COLO829 (cell line): ENCODE measurements around the gene PDPK1.

Experiments used
- DNase-seq: peaks from one replicate; pipeline ENCODE4 v3.0.0; 2012; ENCODE audit warnings: low spot score

The PDPK1 gene

DNA sequence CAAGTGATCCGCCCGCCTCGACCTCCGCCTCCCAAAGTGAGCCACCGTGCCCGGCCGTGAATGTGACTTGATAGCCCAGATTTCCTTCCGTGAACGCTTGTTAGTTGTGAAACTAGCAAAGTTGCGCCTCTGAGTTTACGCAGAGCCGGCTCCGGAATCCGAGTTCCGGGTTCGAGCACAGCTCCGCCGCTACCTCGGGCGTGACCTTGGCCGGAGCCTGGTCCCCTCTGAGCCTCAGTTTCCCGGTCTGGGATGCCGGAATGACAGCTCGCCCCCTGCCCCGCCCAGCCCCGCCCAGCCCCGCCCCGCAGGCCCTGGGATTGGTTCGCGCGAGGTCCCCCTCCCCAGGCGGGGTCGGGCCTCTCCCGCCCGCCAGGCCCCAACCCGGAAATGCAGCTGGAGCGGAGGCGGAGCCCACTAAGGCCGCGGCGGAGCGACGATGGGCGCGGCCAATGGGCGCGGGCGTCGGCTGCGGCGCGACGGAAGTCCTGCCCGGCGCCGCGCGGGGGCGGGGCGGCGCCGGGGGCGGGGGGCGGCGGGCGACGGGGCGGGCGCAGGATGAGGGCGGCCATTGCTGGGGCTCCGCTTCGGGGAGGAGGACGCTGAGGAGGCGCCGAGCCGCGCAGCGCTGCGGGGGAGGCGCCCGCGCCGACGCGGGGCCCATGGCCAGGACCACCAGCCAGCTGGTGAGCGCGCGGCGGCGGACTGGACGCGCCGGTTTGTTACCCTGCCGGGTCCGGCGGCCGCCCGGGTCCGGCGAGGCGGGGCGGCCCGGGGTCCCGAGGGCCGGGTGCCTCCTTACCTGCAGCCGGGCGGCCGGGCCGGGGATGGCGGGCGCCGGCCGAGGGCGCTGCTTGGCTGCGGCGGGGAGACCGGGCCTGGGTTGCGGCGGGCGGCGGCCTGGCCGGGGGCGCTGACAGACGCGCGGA, at the start of gene PDPK1:
Gene PDPK1 (plus strand): TSS at position 571 of the 929 bp plus-strand sequence. CDS start 92 bp downstream, at position 663.
- peak; percentile 83 for DNase-seq

DNA sequence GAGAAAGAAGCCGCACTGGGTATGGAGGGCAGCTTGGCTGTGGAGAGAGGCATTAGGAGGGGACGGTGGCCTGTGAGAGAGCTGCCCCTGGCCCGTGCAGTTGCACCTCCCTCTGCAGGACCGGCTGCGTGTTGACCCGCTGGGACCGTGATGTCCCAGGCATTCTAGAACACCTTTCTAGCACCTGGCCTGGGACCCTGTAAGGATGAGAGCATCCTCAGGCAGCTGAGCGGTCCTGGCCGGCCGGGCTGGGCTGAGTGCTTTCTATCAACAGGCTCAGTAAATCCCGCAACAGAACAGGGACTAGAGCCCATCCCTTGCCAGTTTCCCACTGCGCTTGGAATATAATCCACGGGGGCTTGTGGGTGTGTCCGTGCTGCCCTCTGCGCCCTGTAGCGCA, 48.2 kb upstream of the PDPK1 start:
- no peak for DNase-seq

DNA sequence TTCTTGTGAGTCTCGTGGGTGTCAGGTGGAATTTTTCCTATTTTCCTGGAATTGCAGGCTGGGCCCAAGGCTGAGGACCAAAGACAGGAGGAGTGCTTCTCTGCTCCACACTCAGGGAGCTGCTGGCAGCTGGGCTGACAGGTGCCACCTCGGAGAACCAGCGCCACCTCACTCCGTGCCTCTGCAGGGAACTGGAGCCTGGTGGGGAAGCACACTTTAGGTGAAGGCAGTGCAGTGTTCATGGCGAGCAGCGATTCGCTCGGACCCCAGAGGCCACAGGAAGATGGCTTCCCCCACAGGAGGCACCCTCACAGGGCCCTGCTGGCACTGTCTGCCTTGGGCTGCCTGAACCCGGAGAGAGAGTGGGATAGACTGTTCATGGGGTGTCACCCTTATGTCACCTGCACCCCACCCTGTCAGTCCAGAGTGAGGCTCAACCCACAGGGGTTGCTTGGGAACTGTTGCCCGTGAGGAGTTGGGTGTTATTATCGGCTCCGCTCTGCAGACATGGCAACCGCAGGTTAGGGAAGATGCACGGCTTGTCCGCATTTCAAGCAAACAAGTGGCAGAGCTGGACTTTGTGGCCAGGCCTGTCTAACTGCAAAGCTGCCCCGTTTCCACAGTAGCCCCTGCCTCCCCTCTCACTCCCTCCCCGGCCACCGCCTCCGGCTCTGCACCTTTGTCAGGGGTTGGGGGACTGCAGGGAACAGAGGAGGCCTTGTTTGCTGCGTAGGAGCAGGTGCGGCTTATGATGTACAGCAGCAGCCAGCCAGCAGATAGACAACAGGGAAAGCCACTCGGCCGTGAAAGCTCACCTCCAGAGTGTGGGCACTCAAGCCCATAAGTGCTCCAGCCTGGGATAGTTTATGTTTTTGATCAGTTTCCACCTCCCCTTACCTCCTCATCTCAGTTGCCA, 47.4 kb upstream of the PDPK1 start:
- no peak for DNase-seq

DNA sequence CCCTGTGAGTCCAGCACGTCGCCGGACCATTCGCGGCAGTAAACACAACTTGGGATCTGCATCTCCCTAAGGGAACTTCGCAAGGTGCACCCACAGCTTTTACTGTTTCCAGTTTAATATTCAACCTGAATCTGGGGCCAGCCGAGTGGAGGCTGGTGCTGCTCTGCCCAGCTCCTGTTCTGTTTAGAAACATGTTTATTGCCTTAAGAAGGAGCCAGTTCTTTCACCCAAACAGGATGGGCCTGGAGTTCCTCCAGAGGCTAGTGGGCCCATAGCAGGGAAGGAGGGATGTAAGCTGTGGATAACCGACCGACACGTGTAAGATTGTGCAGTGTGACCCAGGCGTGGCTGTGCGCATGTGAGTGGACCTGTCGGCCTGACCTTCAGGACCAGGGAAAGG, 45.5 kb upstream of the PDPK1 start:
- DNase-seq: no peak

DNA sequence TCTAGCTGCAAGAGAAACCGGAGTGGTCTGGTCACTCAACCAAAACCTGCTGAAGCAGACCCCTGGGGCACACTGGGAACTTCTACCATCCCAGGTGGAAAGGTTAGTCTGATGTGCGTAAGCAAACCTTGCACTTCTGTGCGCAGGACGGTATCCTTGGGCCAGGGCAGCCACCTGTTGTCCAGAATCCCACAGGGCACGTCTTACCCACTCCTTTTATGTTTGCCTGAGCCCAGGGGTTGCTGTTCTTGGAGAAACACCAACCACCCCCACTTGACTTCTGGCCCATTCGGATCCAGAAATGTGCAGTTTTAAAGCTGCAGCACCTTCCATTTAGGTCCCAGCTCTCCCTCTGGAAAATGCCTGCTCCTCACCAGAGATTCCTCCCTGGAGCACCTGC, 44.2 kb upstream of the PDPK1 start:
- no peak for DNase-seq

DNA sequence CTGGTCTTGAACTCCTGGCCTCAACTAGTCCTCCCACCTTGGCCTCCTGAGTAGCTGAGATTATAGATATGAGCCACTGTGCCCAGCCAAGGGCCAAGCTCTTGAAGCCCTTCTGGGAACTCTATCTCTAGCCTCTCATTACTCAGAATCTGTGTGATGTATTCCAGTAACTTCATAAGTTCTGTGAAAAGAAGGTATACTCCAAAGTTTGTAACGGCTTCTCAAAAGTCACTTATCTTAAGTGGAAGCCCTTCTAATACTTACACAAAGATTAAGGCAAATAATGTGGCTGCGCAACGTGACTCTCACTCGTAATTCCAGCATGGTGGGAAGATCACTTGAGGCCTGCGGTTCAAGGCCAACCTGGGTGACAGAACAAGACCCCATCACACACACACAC, 43.2 kb upstream of the PDPK1 start:
- DNase-seq: no peak

DNA sequence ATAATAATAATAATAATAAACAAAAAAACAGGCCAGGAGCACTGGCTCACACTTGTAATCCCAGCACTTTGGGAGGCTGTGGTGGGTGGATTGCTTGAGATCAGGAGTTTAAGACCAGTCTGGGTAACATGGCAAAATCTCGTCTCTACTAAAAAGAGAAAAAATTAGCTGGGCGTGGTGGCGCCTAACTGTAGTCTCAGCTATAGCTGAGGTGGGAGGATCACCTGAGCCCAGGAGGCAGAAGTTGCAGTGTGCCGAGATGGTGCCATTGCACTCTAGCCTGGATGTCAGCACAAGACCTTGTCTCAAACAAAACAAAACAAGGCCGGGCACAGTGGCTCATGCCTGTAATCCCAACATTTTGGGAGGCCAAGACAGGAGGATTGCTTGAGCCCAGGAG, 42.8 kb upstream of the PDPK1 start:
- no peak for DNase-seq

DNA sequence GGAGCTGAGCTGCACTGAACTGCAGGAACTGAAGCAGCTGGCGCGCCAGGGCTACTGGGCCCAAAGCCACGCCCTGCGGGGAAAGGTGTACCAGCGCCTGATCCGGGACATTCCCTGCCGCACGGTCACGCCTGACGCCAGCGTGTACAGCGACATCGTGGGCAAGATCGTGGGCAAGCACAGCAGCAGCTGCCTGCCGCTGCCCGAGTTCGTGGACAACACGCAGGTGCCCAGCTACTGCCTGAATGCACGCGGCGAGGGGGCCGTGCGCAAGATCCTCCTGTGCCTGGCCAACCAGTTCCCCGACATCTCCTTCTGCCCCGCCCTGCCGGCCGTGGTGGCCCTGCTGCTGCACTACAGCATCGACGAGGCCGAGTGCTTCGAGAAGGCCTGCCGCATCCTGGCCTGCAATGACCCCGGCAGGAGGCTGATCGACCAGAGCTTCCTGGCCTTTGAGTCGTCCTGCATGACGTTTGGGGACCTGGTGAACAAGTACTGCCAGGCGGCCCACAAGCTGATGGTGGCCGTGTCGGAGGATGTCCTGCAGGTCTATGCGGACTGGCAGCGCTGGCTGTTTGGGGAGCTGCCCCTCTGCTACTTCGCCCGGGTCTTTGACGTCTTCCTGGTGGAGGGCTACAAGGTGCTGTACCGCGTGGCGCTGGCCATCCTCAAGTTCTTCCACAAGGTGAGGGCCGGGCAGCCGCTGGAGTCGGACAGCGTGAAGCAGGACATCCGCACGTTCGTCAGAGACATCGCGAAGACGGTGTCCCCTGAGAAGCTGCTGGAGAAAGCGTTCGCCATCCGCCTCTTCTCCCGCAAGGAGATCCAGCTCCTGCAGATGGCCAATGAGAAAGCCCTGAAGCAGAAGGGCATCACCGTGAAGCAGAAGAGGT, 41.4 kb upstream of the PDPK1 start:
- DNase-seq: no peak

DNA sequence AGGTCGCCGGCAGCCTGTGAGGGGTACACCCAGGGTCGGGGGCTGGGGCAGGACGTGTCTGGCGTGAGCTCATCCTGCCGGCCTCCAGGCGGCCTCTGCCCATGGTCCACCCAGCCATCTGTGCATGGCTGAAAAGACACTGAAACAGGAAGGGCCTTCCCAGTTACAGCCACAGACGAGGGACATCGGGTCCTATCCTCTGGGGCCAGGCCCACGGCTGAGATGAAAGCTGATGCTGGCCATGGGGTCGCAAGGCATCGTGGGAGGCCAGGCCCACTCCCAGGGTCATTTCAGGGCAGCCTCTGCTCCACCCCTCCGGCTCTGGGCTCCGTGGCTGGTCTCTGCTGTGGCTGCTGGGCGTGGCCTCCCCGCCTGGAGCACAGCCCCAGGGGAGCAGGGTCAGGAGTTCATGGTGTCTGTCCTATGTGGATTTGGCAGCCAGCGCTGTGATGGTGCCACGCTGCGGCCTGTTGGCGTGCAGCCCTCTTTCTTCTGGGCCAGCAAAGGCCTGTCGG, 40.6 kb upstream of the PDPK1 start:
- no peak for DNase-seq

DNA sequence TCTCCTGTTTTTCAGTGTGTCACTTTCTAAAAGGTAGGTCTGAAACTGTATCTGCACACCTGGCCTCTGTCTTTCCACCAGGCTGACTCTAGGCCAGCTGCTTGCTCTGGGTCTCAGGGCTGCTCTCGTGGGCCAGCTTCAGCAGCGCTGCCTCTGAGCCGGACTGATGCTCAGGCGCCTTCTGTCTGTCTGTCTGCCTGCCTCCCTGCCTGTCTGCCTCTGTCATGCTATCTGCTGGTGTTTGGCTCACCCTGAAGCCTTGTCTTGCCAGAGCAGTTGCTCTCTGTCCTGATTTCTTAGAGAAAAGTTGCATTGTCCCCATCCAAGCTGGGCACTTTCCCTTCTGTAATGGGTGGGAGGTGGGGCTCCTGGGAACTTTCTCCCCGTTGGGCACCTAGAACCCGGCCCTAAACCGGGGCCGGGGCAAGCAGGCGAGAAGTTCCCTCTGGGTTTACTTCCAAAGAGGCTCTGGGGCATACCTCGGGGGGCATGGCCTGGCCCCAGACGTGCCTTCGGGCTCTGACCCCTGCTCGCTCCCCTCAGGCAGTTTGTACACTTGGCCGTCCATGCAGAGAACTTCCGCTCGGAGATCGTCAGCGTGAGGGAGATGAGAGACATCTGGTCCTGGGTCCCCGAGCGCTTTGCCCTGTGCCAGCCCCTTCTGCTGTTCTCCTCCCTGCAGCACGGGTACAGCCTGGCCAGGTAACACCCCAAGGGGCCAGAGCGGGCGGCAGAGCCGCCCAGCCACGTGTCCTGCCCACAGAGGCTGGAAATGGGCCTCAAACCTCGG, 39.9 kb upstream of the PDPK1 start:
- no peak for DNase-seq

DNA sequence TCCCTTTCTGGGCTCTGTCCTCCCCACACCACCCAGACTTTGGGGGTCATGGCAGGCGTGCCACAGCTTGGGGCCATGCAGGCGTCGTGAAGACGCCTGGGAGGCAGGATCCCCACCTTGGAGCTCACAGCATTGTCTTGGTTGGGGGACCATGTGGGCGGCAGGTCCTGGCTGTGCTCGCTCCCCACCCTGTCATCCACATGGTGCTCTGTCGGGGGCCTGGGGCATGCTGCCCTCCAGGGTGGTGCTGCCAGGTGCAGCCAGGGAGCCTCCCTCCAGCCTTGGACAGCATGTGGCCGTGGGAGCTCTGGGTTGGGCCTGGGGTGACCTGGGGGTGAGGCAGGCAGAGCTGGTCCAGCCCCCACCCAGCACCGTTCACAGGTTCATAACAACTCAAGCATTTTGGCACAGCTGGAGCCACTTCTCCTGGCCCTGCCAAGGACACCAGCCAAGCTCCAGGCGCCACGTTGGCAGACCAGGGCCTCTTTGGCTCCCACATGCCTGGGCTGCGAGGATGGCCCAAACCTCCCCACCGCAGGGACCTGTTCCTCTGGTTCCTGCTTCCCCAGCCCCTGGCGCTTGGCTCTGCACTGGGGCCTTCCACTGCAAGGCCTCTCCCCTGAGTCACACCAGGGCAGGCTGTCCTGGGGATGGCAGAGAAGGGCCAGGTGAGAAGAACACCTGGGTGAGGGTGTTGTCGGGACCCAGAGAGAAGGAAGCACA, 39.1 kb upstream of the PDPK1 start:
- no peak for DNase-seq

DNA sequence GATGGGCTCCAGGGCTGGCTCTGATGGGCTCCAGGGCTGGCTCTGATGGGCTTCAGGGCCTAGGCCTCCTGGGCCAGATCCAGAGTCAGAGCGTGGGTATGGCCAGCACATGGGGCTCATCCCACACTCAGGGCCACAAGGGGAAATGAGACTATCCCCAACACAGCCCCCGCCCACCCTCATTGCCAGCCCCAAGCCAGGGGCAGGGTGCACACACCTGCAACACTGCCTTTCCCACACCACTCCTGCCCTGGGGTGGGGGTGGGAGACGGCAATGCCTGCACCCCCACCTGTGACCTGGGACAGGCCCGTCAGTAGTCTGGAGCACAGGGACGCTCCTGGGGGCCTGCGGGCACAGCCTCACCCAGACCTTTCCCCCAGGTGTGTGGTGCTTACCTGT, 38.4 kb upstream of the PDPK1 start:
- no peak for DNase-seq

DNA sequence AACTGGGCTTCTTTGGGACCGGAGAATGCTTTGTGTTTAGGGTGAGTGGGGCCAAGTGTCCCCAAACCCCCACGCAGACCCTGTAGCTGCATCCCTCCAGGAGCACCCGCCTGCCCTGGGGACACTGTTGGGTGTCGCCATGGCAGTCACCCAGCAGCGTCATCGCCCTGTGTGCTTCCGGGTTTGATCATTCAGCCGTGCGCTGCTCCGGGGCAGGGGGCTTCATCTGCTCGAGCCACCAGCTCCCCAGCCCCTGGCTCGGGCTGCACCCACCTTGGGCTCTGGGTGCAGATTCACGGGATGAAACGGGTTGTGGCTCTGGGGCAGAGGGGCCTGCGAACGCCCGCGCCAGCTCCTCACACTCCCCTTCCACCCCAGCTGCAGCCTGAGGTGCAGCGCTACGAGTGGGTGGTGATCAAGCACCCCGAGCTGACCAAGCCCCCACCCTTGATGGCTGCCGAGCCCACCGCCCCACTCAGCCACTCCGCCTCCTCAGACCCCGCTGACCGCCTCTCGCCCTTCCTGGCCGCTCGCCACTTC, 37.9 kb upstream of the PDPK1 start:
- DNase-seq: no peak

DNA sequence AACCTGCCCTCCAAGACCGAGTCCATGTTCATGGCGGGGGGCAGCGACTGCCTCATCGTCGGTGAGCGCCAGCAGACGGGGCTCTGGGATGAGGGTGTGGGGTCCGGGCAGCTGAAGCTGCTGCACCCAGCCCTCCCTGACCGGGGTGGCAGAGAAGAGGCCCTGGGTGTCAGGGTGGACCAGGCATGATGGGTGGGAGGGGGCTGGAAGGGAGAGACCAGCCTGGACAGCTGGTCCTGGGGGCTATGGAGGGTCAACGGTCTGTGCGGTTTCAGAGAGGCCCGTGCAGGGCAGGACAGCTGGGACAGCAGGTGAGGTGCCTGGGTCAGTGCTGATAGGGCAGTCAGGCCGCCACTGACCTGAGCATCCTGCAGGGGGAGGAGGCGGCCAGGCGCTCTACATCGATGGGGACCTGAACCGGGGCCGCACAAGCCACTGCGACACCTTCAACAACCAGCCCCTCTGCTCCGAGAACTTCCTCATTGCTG, 37.3 kb upstream of the PDPK1 start:
- DNase-seq: no peak

DNA sequence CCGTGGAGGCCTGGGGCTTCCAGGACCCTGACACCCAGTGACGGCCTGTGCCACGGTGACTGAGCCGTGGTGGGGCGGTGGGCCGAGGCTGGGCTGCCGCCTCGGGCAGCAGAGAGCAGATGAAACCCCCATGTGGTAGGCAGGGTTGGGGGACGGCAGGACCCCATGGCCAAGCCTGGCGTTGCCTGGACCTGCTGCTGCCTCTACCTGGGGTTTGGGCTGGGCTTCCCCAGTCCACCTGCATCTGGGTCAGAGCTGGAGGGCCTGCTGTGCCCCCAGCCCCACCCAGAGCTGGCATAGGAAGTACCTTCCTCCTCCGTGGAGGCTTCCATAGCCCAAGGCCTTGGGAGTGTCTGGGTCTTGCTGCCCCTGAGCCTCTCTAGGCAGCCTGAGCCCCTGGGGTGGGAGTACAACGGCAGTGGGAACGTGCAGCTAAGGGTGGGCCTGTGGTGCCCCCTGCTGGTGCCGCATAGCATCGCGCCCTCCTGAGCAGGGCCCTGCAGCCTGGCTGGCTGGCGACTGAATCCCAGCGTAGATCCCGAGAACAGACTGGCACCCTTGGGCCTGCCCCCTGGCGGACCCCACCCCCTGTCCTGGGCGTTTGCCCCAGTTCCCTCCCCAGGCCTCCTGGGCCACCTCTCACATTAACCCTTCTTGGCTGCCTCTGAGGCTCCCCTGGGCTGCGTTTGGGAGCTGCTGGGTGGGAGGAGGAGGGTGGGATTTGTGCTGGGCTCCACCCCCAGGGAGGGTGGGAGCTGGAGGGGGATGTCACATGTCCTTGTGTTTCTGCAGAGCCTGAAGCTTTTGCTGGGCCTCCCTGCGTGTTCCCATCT, 36.7 kb upstream of the PDPK1 start:
- peak; percentile 64 for DNase-seq

DNA sequence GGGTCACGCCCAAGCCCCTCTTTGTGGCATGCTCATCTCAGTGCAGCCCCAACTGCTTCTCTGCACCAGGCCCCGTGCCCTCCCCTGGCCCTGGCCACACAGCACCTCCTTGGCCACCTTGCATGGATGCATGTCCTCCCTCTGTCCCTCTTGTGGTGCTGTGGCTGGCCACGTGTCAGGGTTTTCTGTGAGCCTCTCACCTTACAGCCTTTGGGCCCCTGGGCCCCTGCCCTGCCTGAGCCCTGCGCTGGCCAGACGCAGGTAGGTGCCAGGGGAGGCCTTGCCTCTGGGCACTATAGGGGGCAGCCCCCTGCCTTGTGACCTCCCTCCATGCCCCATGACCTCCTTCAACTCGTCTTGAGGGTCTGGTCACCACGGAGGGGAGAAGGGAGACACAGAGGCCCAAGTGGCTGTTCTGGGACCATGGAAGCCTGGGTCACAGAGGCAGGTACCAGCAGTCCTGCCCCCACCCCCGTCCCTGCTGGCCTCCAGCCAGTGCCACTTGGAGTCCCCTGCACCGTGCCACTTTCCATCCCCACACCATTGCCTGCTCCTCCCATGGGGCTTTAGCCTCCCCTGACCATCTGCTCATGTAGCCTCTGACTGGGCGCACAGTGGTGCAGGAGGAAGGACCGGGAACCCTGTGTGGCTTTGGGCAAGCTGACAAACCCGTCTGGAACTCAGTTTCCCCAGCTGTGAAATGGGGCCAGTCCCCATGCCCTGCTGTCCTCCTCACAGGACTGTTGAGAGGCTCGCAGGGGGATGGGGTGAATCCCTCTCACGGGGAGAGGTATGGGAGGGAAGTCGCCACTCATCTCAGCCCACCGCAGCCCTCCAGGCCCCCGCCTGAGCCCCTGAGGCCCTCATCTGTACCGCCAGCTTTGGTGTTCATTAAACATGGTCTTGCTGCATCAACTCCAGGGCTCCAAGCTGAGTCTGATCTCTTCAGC, 35.6 kb upstream of the PDPK1 start:
- no peak for DNase-seq

DNA sequence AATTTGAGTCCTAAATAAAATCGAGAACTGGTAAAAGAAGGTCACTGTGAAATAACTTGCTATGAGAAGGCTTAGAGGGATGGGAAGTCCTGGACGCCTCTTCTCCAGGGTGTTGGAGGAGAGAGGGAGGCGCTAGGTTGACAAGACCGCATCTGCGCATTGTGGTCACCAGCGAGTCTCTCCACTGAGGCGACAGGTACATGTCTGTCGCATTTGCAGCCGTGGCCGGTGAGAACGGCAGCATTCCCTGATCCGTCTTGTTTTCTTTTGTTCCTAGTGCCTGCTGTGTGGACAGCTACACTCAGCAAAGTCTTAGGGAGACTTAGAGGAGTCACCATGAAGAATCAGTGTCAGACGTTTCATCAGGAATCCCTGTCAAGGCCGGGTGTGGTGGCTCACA, 32.1 kb upstream of the PDPK1 start:
- no peak for DNase-seq
